HG02571 (cell line): Measurements from ENCODE around the gene PTPRU.
"Not testable (repeated sequence)": the region's sequence is repeated elsewhere in the genome, so short reads cannot be mapped to it uniquely, and the experiment has no call there.

Experiments used
- ATAC-seq: cut with Tn5 transposase; IDR thresholded peaks from one replicate; pipeline ENCODE4 v1.9.1; 2021; ENCODE audit warnings: mild to moderate bottlenecking, moderate library complexity; ENCODE audit not compliant: unreplicated experiment

PTPRU gene

DNA sequence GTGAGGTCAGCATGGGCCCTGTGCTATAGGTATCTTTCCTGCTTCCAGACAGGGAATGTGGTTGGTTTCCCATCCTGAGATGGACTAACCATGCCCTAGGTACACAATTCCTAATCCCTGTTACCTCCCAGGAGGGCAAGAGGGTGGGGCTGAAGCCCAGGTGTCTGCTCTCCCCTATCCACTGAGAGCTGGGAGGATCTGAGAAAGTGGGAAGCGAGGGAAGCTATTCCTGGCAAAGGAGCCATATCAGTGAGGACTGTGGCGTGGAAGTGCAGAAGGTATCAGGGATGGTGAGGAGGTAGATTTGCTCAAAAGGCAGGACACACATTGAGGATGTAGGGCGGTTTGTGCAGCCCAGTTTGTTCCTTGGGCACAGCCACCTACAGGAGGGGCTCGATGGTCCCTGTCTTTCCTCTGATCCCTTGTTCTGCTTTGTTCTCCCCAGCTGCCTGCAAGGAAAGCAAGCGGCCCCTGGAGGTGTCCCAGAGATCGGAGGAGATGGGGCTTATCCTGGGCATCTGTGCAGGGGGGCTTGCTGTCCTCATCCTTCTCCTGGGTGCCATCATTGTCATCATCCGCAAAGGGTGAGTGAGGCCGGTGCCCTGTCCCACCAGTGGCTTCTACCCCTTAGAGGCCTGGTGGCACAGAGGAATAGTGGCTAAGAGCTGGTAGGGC is 48.1 kb downstream of the PTPRU start:
- ATAC-seq = no peak

GRCh38 chr1:29284961-29285560 is 48.7 kb downstream of the PTPRU start:
- ATAC-seq = no peak

DNA sequence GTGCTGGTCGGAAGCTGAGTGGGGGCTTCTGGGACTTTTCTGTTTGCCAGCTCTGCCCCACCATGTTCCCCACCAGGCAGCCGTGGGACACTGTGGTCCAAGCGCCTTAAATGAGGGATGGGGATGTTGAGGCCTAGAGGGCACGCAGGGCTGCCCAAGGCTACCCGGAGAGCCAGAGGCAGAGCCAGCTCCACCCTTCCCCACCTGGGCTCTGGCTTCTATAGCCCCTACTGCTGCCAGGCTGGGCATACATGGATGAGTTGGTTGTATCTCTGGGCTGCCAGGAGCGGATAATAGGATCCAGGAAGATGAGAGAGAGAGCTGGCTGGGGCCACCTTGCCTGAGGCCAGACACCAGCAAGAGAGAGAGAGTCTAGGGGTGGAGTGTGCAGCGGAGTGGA is 49.4 kb downstream of the PTPRU start:
- no peak for ATAC-seq

GRCh38 chr1:29286194-29286767 is 50.0 kb downstream of the PTPRU start:
- ATAC-seq = no peak

DNA sequence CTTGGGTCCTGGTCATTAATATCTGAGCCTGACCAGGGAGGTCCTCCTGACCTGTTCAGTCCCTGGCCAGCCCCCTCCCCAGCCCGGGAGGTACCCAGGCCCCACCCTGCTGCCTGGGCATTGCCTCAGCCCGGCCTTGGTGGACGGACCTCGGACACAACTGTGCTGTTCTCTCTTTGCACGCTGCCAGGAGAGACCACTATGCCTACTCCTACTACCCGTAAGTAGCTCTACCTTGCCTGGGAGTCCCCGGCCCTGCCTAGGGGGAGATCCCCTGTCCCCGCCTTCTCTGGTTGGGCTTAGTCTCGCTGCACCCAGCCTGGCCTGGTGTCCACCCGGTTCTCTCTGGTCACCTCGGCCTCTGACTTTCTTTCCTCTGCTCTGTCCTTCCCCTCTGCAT is 53.2 kb downstream of the PTPRU start:
- ATAC-seq = no peak

DNA sequence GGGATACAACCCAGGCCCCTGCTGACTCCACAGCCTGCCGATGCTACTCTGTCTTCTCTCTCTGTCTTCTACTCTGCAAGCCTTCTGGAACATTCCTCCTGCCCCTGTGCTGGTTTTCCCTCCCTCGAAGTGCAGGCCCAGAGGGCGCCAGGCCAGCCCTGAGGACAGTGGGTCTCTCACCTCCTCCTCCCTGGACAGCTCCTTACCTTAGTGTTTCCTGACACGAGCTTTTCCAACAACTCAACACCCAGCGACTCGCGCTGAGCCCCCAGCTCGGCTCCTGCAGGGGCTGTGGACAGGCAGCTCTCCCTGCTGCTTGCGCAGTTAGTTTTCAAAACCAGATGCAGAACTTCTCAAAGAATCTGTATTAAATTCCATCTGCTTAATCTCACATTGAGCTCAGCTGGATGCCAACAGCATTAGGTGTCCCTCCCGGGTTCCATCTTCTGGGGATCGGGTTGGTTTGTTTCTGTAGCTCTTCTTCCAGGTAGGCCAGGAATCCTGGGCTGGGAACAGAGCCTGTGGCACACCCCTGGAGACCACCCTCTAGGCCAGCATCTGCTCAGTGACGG is 54.2 kb downstream of the PTPRU start:
- ATAC-seq = no peak

- no peak for ATAC-seq
These were observed 55.4 kb downstream of the PTPRU start for GRCh38 chr1:29291756-29292155.

DNA sequence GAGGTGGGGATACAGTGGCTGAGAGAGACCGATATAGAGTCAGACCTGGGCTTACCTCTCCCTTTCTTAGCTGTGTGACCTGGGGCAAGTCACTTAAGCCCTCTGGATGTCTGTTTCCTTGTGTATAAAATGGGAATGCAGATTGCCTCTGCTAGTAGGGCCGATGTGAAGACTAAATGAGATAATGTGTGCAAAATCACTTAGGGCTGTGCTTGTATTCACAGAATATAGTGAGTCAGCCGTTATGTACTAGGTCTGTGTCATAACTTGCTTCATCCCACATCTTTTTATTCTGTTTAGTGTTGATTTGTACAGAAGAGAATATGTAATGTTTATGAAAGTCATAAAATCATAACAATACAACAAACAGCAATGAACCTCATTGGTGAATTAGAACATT is 56.0 kb downstream of the PTPRU start:
- ATAC-seq = no peak

DNA sequence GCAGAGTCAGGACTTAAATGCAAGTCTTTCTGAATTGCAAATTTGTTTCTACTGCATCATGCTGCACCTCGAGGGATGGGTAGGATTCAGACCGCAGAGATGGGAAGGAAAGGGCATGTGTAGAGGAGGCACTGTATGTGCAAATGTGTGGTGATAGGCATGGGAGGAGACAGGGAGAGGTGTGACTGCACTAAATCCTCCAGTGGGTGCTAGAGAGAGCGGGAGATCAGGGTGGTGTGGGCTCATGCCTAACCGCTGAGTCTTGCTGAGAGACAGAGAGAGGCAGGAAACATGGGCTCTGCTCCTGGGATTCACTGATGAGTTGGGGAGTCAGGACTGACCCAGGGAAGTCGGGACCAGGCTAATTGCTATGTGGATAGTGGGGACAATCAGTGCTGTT is 61.1 kb downstream of the PTPRU start:
- no peak for ATAC-seq

GRCh38 chr1:29298246-29298645 is 61.9 kb downstream of the PTPRU start:
- no peak for ATAC-seq

GRCh38 chr1:29299446-29299845 is 63.1 kb downstream of the PTPRU start:
- no peak for ATAC-seq

GRCh38 chr1:29301732-29302131 is 65.4 kb downstream of the PTPRU start:
- not testable (repeated sequence) for ATAC-seq

DNA sequence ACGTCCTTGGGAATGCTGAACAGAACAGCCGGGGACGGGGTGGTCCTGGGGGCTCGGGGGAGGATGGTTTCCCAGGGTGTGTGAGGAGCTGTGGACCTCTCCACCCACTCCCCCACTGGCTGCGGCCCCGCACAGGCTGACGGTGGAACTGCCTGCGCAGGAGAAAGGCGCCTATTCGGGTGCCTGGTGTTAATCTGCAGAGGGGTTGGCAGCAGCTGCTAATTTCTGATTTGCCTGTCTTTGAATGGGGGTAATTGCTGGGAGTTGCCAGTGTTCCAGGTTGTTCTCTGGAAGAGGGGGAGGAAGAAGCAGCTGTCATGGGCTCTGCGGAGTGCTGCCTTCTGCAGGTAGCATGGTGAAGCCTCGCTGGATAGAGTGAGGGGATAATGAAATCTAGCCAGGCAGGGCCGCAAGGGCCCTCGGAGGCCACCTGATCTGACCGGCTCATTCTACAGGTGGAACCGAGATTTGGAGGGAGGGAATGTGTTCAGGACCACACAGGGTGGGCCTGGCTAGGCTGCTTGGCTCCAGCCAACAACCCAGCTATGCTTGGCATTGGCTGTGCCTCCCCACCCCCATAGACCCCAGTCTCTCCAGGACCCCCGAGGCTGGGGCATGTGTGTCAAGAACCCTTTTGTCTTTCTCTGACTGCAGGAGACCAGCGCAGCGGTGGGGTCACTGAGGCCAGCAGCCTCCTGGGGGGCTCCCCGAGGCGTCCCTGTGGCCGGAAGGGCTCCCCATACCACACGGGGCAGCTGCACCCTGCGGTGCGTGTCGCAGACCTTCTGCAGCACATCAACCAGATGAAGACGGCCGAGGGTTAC is 67.1 kb downstream of the PTPRU start:
- ATAC-seq = no peak

DNA sequence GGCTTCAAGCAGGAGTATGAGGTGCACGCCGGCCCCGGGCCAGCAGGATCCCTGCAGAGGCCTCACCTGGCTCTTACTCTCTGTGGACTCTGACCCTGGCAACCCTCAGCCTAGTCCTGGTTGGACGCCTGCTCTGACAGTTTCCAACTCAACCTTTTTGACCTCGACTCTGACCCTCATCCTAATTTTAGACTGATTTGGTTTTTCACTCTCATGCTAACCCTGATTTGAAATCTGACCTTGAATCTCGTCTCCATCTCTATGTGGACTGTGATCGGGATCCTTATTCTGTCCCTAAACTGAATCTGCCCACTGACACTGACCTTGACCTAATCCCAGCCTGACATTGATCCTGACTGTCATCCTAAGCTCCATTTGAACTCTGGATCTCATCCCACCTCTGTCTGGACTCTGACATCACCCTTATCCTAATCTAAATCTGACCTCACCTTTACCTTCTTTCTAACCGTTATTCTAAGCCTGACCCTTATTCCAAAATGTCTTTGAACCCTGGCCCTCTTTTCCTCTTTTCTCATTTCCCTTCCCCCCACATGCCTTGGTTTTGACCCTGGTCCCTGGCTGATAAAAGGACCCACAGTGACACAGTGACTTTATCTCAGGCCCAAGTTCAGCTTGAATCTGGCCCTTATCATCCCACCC is 67.8 kb downstream of the PTPRU start:
- ATAC-seq = no peak

DNA sequence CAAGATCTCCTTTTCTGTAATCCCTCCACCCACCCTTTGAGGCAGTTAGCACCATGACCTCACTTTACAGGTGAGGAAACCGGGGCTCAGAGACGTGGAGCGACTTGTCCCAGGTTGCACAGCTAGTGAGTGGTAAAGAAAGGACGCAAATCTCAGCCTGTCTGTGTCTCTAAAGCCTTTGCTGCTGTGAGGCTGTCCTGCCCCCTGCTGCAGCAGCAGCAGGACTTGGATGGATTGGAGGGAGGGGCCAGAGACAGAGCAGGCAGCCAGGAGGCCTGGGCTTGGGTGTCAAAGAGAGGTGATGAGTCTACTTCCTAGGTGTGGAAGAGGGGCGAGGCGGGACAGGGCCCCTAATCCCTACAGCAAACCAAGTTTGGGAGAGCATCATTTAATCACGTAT is 69.6 kb downstream of the PTPRU start:
- no peak for ATAC-seq

- ATAC-seq = no peak
These were observed 70.3 kb downstream of the PTPRU start for GRCh38 chr1:29306471-29307140.

DNA sequence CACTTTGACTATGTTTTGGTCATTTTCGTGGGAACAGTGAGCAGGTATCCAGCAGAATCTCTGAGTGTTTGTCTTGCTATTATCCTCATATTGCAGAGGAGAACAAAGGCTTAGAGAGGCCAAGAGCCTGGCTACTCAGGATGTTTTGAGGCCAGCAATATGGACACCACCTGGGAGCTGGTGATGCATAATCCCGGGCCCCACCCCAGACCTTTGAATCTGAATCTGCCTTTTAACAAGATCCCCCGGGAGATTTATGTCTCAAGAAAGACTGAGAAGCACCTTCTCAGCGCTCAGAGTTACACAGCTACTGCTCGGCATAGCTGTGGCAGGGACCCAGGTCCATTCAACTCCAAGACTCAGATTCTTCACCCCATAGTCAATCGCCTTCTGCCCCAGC is 72.8 kb downstream of the PTPRU start:
- no peak for ATAC-seq

DNA sequence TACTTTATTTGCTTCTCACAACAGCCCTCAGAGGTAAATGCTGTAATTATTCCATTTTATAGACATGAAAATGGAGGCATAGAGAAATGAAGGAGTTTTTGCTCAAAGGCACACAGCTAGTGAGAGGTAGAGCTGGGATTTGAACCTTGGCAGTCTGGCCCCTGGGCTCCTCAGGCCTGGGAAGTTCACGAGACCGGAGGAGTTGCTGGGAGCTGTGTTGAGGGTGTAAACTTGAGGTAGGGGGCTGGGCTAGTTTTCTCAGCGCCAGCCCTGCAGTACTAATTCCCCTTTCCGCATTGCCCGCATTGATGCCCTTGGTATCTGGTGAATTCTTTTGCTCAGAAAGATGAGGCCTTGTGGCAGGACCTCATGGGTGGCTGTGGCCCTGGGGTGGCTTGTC is 73.3 kb downstream of the PTPRU start:
- no peak for ATAC-seq

DNA sequence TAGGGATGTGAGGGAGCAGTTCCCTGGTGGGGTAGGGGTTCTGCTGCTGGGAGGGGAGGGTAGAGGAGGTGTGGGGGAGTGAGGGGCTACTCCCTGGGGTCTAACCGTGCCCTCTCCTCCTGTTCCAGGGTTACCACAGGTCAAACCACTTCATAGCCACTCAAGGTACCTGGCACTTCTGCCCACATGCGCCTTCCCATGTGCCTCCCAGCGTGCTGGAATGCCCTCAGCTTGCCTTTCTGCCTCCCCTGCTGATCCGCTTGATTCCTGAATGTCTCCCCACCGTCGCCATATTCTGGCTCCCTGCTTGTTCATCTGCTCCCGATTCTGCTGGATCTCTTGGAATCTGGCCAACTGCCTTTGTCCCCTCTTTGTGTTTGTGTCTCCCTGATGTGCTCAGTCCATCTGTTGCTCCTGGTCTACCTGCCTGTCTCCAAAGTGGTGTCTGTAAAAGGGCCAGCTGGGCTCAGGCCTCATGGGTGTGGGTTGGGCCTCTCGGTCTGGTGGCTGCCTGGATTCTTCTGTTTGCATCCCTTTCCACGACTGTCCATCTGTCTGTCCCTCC is 74.4 kb downstream of the PTPRU start:
- no peak for ATAC-seq
